ENCODE measurements around the gene KIAA2012.

The KIAA2012 gene

DNA sequence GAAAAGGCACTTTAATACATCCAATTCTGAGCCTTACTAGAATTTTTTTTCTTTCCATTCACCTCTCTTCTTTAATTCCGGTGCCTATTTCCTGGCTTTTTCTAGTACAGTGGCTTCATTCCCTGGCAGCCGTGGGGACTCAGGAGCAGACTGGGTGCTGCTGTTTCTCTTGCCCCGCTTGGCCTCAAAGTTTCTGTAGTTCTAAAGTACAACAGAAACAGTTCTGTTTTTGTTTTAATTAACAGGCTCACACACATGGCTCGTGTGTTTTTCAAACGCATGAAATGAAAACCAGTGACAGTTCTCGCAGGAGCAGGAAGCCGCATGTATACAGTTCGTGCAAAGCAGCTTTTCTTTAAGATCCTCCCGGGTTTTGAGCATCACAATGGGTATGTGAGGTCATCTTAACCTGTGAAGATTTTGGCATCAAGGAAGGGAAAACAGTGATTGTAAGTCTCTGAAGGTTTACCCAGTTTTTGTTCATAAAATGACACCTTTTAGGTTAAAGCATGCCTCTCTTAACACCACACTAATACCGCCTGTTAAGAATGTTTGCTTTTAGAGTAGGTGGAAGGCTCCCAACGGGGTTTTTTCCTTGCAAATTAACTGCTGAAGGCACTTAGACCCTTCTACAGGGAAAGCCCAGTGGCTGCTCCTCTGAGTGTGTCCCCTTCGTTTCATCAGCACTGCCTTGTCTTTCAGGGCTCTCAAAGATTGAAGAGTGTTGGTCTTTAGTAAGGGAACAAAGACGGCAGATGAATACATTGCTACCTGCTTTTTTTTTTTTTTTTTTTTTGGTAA is 33.6 kb upstream of the KIAA2012 start:
- WGBS = 8% methylated on average over 12 of the region's 13 CpGs
- H3K79me1 ChIP-seq (replicated peaks; ENCODE audit: low read length, poor library complexity, severe bottlenecking) = peaks cover 8% of the 10 kb centered on the region
- H2AK5ac ChIP-seq (ENCODE audit: low read length, severe bottlenecking) = no peak overlapping the region
- peaks cover 0 to 6% of the 10 kb centered on the region in 2 experiments for H3K36me3 ChIP-seq (ENCODE audit: control insufficient read depth in 1 of 2, insufficient read depth in 2 of 2, low read depth in 1 of 2, low read length in 2 of 2)
- H3K27me3 ChIP-seq (ENCODE audit: control insufficient read depth in 1 of 2, insufficient read depth in 1 of 2, low read length in 2 of 2) = peaks cover 0 to 7% of the 10 kb centered on the region in 2 experiments
- no peak overlapping the region for H3K27ac ChIP-seq (ENCODE audit: low read length, poor library complexity, severe bottlenecking)
- peak overlapping the region in 1 of 2 experiments; percentile 36 for H3K4me3 ChIP-seq (ENCODE audit: insufficient read depth in 1 of 2, low read depth in 1 of 2, low read length in 2 of 2)
- no peaks in the 10 kb centered on the region for H3K9me3 ChIP-seq (ENCODE audit: control insufficient read depth, low read length)
- H3K4me1 ChIP-seq (ENCODE audit: control insufficient read depth, insufficient read depth, low read depth, low read length) = peaks cover 27% of the 10 kb centered on the region
- DNase-seq = peak; percentile 63
- peak overlapping the region in 1 of 2 experiments; percentile 48 for H3K18ac ChIP-seq (ENCODE audit: low read depth in 1 of 2, low read length in 2 of 2)
- H3K4ac ChIP-seq (ENCODE audit: low read depth in 1 of 2, low read length in 2 of 2) = no peak overlapping the region
- no peak overlapping the region for H3K23ac ChIP-seq (ENCODE audit: low read length in 2 of 2)
- H2BK120ac ChIP-seq (ENCODE audit: low read depth, low read length) = no peak overlapping the region
- no peak overlapping the region for H2BK5ac ChIP-seq (ENCODE audit: low read depth, low read length, poor library complexity, severe bottlenecking)
- no peak overlapping the region for H2BK15ac ChIP-seq (ENCODE audit: low read depth, poor library complexity, severe bottlenecking)
- H3K14ac ChIP-seq (ENCODE audit: low read length in 2 of 2) = no peak overlapping the region
- no peak overlapping the region for H4K91ac ChIP-seq (ENCODE audit: low read length)
- H3K9ac ChIP-seq (ENCODE audit: low read length) = no peak overlapping the region
- peak overlapping the region; percentile 51 for H3K4me2 ChIP-seq (ENCODE audit: low read length, poor library complexity, severe bottlenecking)
- no peak overlapping the region for H2BK12ac ChIP-seq (ENCODE audit: low read length in 2 of 2)
- no peak overlapping the region for H4K8ac ChIP-seq (ENCODE audit: low read length)
- H2AFZ ChIP-seq (ENCODE audit: low read depth, low read length) = no peak overlapping the region

DNA sequence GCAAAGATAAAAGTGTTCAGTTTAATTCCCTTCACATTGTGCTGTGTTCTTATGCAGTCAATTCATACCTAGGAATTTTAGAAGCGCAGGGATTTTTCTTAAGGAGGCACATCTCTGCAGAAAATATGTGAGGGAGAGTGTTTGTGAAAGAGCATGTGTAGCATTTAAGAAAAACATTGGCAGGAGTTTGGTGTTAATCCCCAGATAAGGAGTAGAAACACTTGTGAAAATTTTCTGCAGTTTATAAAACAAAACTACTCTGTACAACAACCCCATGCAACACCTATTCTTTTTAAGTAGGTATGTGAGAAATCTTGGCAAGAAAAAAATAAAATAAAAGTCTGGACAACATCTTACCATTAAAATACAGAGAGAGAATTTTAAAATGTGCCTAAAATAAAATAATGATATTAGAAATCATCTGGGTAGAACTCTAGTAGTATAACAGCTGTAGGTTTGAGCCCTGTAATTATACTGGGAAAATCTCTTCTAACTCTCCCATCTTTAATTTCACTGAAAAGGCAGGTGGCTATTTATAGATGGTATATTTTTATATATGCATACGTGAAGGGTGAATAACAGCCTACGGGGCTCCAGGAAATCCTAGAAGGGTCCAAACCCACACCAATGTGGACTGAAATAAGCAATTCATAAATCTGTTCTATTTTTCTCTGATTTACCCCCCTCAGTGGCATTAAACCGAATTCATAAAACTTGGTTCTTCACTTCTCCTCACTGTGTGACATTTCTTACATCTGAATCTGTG is 32.8 kb upstream of the KIAA2012 start:
- Histone ChIP-seq H3K79me1 (replicated peaks; ENCODE audit: low read length, poor library complexity, severe bottlenecking) (peaks cover 8% of the 10 kb centered on the region), H3K4me3 (ENCODE audit: insufficient read depth in 1 of 2, low read depth in 1 of 2, low read length in 2 of 2) (no peak overlapping the region), H2BK120ac (ENCODE audit: low read depth, low read length) (no peak overlapping the region), H2BK12ac (ENCODE audit: low read length in 2 of 2) (no peak overlapping the region), H4K8ac (ENCODE audit: low read length) (no peak overlapping the region), H3K27me3 (ENCODE audit: control insufficient read depth in 1 of 2, insufficient read depth in 1 of 2, low read length in 2 of 2) (peaks cover 0 to 9% of the 10 kb centered on the region in 2 experiments), H3K18ac (ENCODE audit: low read depth in 1 of 2, low read length in 2 of 2) (no peak overlapping the region), H3K4ac (ENCODE audit: low read depth in 1 of 2, low read length in 2 of 2) (no peak overlapping the region), H4K91ac (ENCODE audit: low read length) (no peak overlapping the region), H3K4me2 (ENCODE audit: low read length, poor library complexity, severe bottlenecking) (no peak overlapping the region), H3K23ac (ENCODE audit: low read length in 2 of 2) (no peak overlapping the region), H3K14ac (ENCODE audit: low read length in 2 of 2) (no peak overlapping the region), H3K4me1 (ENCODE audit: control insufficient read depth, insufficient read depth, low read depth, low read length) (peaks cover 19% of the 10 kb centered on the region), H2BK15ac (ENCODE audit: low read depth, poor library complexity, severe bottlenecking) (no peak overlapping the region), H3K36me3 (ENCODE audit: control insufficient read depth in 1 of 2, insufficient read depth in 2 of 2, low read depth in 1 of 2, low read length in 2 of 2) (peaks cover 0 to 6% of the 10 kb centered on the region in 2 experiments), H2AFZ (ENCODE audit: low read depth, low read length) (no peak overlapping the region), H3K27ac (ENCODE audit: low read length, poor library complexity, severe bottlenecking) (no peak overlapping the region), H2BK5ac (ENCODE audit: low read depth, low read length, poor library complexity, severe bottlenecking) (no peak overlapping the region), H3K9ac (ENCODE audit: low read length) (no peak overlapping the region), H2AK5ac (ENCODE audit: low read length, severe bottlenecking) (no peak overlapping the region), H3K9me3 (ENCODE audit: control insufficient read depth, low read length) (no peaks in the 10 kb centered on the region)
- WGBS = 86% methylated on average over 3 of the region's 4 CpGs
- no peak for DNase-seq

DNA sequence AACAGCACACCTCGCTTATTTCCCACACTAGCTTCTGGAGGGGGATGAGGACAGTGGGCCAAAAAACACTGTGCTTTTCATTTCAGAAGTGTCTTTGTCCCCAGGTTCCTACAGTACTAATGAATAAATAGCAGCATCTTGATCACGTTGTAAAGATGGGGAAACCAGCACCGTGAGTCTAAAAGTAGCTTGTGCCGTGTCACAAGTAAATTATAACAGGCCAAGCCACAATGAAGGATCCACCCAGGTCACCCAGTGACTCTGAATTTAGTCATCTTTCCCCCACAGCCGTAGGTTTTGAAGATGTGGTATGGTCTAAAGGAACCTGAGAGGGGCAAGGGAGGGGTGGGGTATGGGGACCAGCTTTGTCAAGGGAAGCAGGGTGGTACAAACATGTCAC is 30.6 kb upstream of the KIAA2012 start:
- H4K91ac ChIP-seq (ENCODE audit: low read length) = no peak overlapping the region
- 76% methylated on average over 4 of the region's 5 CpGs for WGBS
- H3K18ac ChIP-seq (ENCODE audit: low read depth in 1 of 2, low read length in 2 of 2) = peak overlapping the region in 1 of 2 experiments; percentile 41
- no peak overlapping the region for H3K4me3 ChIP-seq (ENCODE audit: insufficient read depth in 1 of 2, low read depth in 1 of 2, low read length in 2 of 2)
- H2BK12ac ChIP-seq (ENCODE audit: low read length in 2 of 2) = no peak overlapping the region
- no peak overlapping the region for H2AFZ ChIP-seq (ENCODE audit: low read depth, low read length)
- H2BK15ac ChIP-seq (ENCODE audit: low read depth, poor library complexity, severe bottlenecking) = no peak overlapping the region
- no peak overlapping the region for H2BK120ac ChIP-seq (ENCODE audit: low read depth, low read length)
- H3K9me3 ChIP-seq (ENCODE audit: control insufficient read depth, low read length) = no peaks in the 10 kb centered on the region
- no peak overlapping the region for H2BK5ac ChIP-seq (ENCODE audit: low read depth, low read length, poor library complexity, severe bottlenecking)
- H3K27ac ChIP-seq (ENCODE audit: low read length, poor library complexity, severe bottlenecking) = no peak overlapping the region
- no peak overlapping the region for H4K8ac ChIP-seq (ENCODE audit: low read length)
- H3K27me3 ChIP-seq (ENCODE audit: control insufficient read depth in 1 of 2, insufficient read depth in 1 of 2, low read length in 2 of 2) = peaks cover 0 to 10% of the 10 kb centered on the region in 2 experiments
- H3K9ac ChIP-seq (ENCODE audit: low read length) = no peak overlapping the region
- H2AK5ac ChIP-seq (ENCODE audit: low read length, severe bottlenecking) = peak overlapping the region; percentile 6
- no peak overlapping the region for H3K23ac ChIP-seq (ENCODE audit: low read length in 2 of 2)
- H3K4me1 ChIP-seq (ENCODE audit: control insufficient read depth, insufficient read depth, low read depth, low read length) = peaks cover 5% of the 10 kb centered on the region
- no peak overlapping the region for H3K4me2 ChIP-seq (ENCODE audit: low read length, poor library complexity, severe bottlenecking)
- no peak for DNase-seq
- no peak overlapping the region for H3K4ac ChIP-seq (ENCODE audit: low read depth in 1 of 2, low read length in 2 of 2)
- H3K36me3 ChIP-seq (ENCODE audit: control insufficient read depth in 1 of 2, insufficient read depth in 2 of 2, low read depth in 1 of 2, low read length in 2 of 2) = no peaks in the 10 kb centered on the region
- peaks cover 2% of the 10 kb centered on the region for H3K79me1 ChIP-seq (replicated peaks; ENCODE audit: low read length, poor library complexity, severe bottlenecking)
- no peak overlapping the region for H3K14ac ChIP-seq (ENCODE audit: low read length in 2 of 2)

DNA sequence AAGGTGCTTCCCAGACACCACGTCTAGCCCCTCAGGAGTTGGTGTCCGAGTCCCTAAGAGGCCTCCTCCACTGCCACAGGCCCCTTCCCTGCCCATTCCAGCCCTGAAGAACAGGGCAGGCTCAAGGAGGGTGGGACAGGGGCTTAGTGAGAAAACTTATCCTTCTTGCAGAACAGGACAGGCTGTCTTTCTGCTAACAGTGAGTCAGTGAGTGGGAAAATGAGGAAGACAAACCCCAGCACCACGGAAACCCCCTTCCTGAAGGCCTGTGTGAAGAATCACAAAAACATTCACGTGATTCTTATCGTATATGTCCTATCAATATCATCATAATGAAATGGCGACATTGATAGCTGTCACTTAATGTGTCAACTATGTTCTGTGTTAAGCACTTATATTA is 29.6 kb upstream of the KIAA2012 start:
- Histone ChIP-seq H3K18ac (ENCODE audit: low read depth in 1 of 2, low read length in 2 of 2) (no peak overlapping the region), H4K91ac (ENCODE audit: low read length) (no peak overlapping the region), H2BK5ac (ENCODE audit: low read depth, low read length, poor library complexity, severe bottlenecking) (no peak overlapping the region), H2AFZ (ENCODE audit: low read depth, low read length) (no peak overlapping the region), H2AK5ac (ENCODE audit: low read length, severe bottlenecking) (no peak overlapping the region), H4K8ac (ENCODE audit: low read length) (peak overlapping the region; percentile 66), H3K9ac (ENCODE audit: low read length) (no peak overlapping the region), H3K14ac (ENCODE audit: low read length in 2 of 2) (no peak overlapping the region), H3K79me1 (replicated peaks; ENCODE audit: low read length, poor library complexity, severe bottlenecking) (peaks cover 2% of the 10 kb centered on the region), H3K4me1 (ENCODE audit: control insufficient read depth, insufficient read depth, low read depth, low read length) (peaks cover 5% of the 10 kb centered on the region), H3K27me3 (ENCODE audit: control insufficient read depth in 1 of 2, insufficient read depth in 1 of 2, low read length in 2 of 2) (peaks cover 0 to 11% of the 10 kb centered on the region in 2 experiments), H3K23ac (ENCODE audit: low read length in 2 of 2) (no peak overlapping the region), H3K9me3 (ENCODE audit: control insufficient read depth, low read length) (no peaks in the 10 kb centered on the region), H3K4me3 (ENCODE audit: insufficient read depth in 1 of 2, low read depth in 1 of 2, low read length in 2 of 2) (no peak overlapping the region), H2BK120ac (ENCODE audit: low read depth, low read length) (no peak overlapping the region), H3K27ac (ENCODE audit: low read length, poor library complexity, severe bottlenecking) (no peak overlapping the region), H3K4ac (ENCODE audit: low read depth in 1 of 2, low read length in 2 of 2) (peak overlapping the region in 1 of 2 experiments; percentile 60), H2BK12ac (ENCODE audit: low read length in 2 of 2) (peak overlapping the region in 1 of 2 experiments; percentile 4), H3K36me3 (ENCODE audit: control insufficient read depth in 1 of 2, insufficient read depth in 2 of 2, low read depth in 1 of 2, low read length in 2 of 2) (no peaks in the 10 kb centered on the region), H2BK15ac (ENCODE audit: low read depth, poor library complexity, severe bottlenecking) (no peak overlapping the region), H3K4me2 (ENCODE audit: low read length, poor library complexity, severe bottlenecking) (no peak overlapping the region)
- WGBS = 83% methylated on average over 1 of the region's 6 CpGs
- DNase-seq = peak; percentile 24

Measured in mesenchymal stem cell (in vitro differentiated cells and primary cell).